GM12878 (cell line): Measurements from ENCODE around the gene FOXR1. TPM values are rescaled to one million over a fixed set of nuclear protein-coding genes. Genes with fewer than 3 reads are reported as not detected.

Experiments
- ATAC-seq: fragments of 200-7000 bp; cut with Tn5 transposase; 3 replicates; pipeline ENCODE4 v1.9.1; 2020; ENCODE audit warnings: mild to moderate bottlenecking, moderate library complexity
- BruUV-seq: library from RNA; stranded (reverse); fragments of 400-500 nt; replicated peaks from 2 replicates; lab custom pipeline; 2021; lab: Mats Ljungman, UMichigan
- CTCF ChIA-PET: fragments of 300-600 bp; sonication (Branson Sonifier 250); formaldehyde crosslinking; extraction: SDS; loops from one replicate; lab custom pipeline; 2021; ENCODE audit warnings: inconsistent platforms; lab: Yijun Ruan, JAX
- POLR2A ChIA-PET: fragments of 350-600 bp; formaldehyde crosslinking; extraction: SDS; loops from one replicate; lab custom pipeline; 2021; ENCODE audit warnings: inconsistent platforms; lab: Charles Lee
- RAD21 ChIA-PET: fragments of 300-600 bp; sonication (Branson Sonifier 250); formaldehyde crosslinking; loops from one replicate; lab custom pipeline; 2023; ENCODE audit warnings: antibody characterized with exemption; ENCODE audit not compliant: unreplicated experiment; lab: Charles Lee
- SMC1A ChIA-PET: fragments of 300-600 bp; sonication (Branson Sonifier 250); formaldehyde crosslinking; loops from one replicate; lab custom pipeline; 2023; ENCODE audit not compliant: unreplicated experiment, uncharacterized antibody; lab: Charles Lee
- DNase-seq: peaks from one replicate; pipeline ENCODE4 v3.0.0-alpha.2; 2011; ENCODE audit warnings: low read depth, low spot score
- FAIRE-seq: peaks from 3 replicates; lab custom pipeline; 2011; peaks lifted over from hg19 to GRCh38; lab: Jason Lieb, UNC
- H2AFZ ChIP-seq: 2 replicates; pipeline ENCODE4 v1.6.0; 2011; ENCODE audit warnings: low read depth, low read length, control low read depth; ENCODE audit not compliant: control insufficient read depth
- H3K27ac ChIP-seq: 2 replicates; pipeline ENCODE4 v1.5.1; 2011; ENCODE audit warnings: control low read depth; ENCODE audit not compliant: control insufficient read depth, insufficient read depth
- H3K27me3 ChIP-seq, 2 experiments: replicated peaks in 1 of 2; 2 replicates each; pipeline versions ENCODE4 v1.6.0 to v1.6.1; 2011; ENCODE audit warnings: low read length in 1 of 2; ENCODE audit not compliant: control insufficient read depth in 2 of 2, insufficient read depth in 2 of 2
- H3K36me3 ChIP-seq, 2 experiments: 2 replicates each; pipeline ENCODE4 v1.5.1; 2011; ENCODE audit warnings: low read length in 1 of 2; ENCODE audit not compliant: control insufficient read depth in 2 of 2, insufficient read depth in 2 of 2
- H3K4me1 ChIP-seq: 2 replicates; pipeline ENCODE4 v1.6.1; 2011; ENCODE audit warnings: mild to moderate bottlenecking, low read length, moderate library complexity, mixed read lengths; ENCODE audit not compliant: control insufficient read depth, insufficient read depth
- H3K4me2 ChIP-seq: 2 replicates; pipeline ENCODE4 v1.6.0; 2011; ENCODE audit warnings: control low read depth; ENCODE audit not compliant: control insufficient read depth, insufficient read depth
- H3K4me3 ChIP-seq: fragments of 200-600 bp; sonication (generic); 2 replicates; pipeline ENCODE4 v1.5.1; 2016
- H3K79me2 ChIP-seq: 2 replicates; pipeline ENCODE4 v1.6.0; 2011; ENCODE audit warnings: low read length; ENCODE audit not compliant: control insufficient read depth, insufficient read depth
- H3K9ac ChIP-seq: 2 replicates; pipeline ENCODE4 v1.8.0; 2011; ENCODE audit warnings: low read length, control low read depth, mixed read lengths; ENCODE audit not compliant: control insufficient read depth, insufficient read depth
- H3K9me3 ChIP-seq: replicated peaks from 3 replicates; pipeline ENCODE4 v1.5.1; 2011; ENCODE audit warnings: mild to moderate bottlenecking, low read length; ENCODE audit not compliant: control insufficient read depth, insufficient read depth
- H4K20me1 ChIP-seq: 2 replicates; pipeline ENCODE4 v1.6.0; 2011; ENCODE audit not compliant: control insufficient read depth, insufficient read depth
- BACH1 ChIP-seq: fragments of 450-650 bp; IDR thresholded peaks from 2 replicates; pipeline ENCODE4 v1.6.1; 2017; ENCODE audit warnings: mild to moderate bottlenecking, borderline replicate concordance
- BMI1 ChIP-seq: fragments of 450-650 bp; IDR thresholded peaks from 2 replicates; pipeline ENCODE4 v1.6.1; 2016; ENCODE audit warnings: mild to moderate bottlenecking, moderate library complexity, borderline replicate concordance
- EED ChIP-seq: sonication (generic); IDR thresholded peaks from 2 replicates; pipeline ENCODE4 v1.6.1; 2016; ENCODE audit warnings: antibody characterized with exemption, low read depth
- ETV6 ChIP-seq, 2 experiments: fragments of 450-650 bp in 1 of 2; IDR thresholded peaks in 1 of 2; conservative IDR thresholded peaks in 1 of 2; 2 replicates each; pipeline ENCODE4 v1.6.1; 2014; ENCODE audit warnings: antibody characterized with exemption in 1 of 2, borderline replicate concordance in 1 of 2, low read depth in 1 of 2, mild to moderate bottlenecking in 1 of 2, moderate library complexity in 1 of 2
- HDAC6 ChIP-seq: fragments of 200-600 bp; sonication (generic); IDR thresholded peaks from one replicate; pipeline ENCODE4 v1.8.0; 2017; ENCODE audit warnings: antibody characterized with exemption; ENCODE audit not compliant: unreplicated experiment
- IKZF2 ChIP-seq, 2 experiments: fragments of 450-650 bp; IDR thresholded peaks; 2 replicates each; pipeline ENCODE4 v1.6.1; 2017; ENCODE audit warnings: mild to moderate bottlenecking in 2 of 2, moderate library complexity in 2 of 2
- JUNB ChIP-seq: IDR thresholded peaks from 2 replicates; pipeline ENCODE4 v1.6.1; 2016; ENCODE audit warnings: antibody characterized with exemption, mild to moderate bottlenecking
- MXI1 ChIP-seq: fragments of 150-350 bp; IDR thresholded peaks from 2 replicates; pipeline ENCODE4 v1.6.1; 2011; ENCODE audit warnings: low read depth, mild to moderate bottlenecking, inconsistent platforms, low read length, improper control_type of control experiment
- NR2C2 ChIP-seq: IDR thresholded peaks from 2 replicates; pipeline ENCODE4 v1.6.1; 2011; ENCODE audit warnings: borderline replicate concordance, low read depth; ENCODE audit not compliant: control insufficient read depth, insufficient read length
- POLR2AphosphoS2 ChIP-seq: IDR thresholded peaks from 2 replicates; pipeline ENCODE4 v1.6.1; 2011; ENCODE audit warnings: low read depth, mild to moderate bottlenecking, low read length, improper control_type of control experiment, moderate library complexity
- SREBF1 ChIP-seq: IDR thresholded peaks from 2 replicates; pipeline ENCODE4 v1.6.1; 2012; ENCODE audit warnings: mild to moderate bottlenecking, low read length
- TARDBP ChIP-seq: IDR thresholded peaks from 2 replicates; pipeline ENCODE4 v1.6.1; 2016; ENCODE audit warnings: borderline replicate concordance
- ZBTB33 ChIP-seq: fragments of 450-650 bp; IDR thresholded peaks from 2 replicates; pipeline ENCODE4 v1.6.1; 2017; ENCODE audit warnings: mild to moderate bottlenecking
- WGBS: methylation state at CpG from one replicate; pipeline ENCODE4 v1.1.6; 2016; ENCODE audit warnings: low lambda C conversion rate; ENCODE audit not compliant: insufficient replicate concordance, insufficient coverage; ENCODE audit errors: missing lambda C conversion rate; 5-methylcytosine and 5-hydroxymethylcytosine counted together
- in situ Hi-C: fragments of 300-500 bp; cut with MboI; formaldehyde crosslinking; loops from 9 replicates; pipeline ENCODE4 v1.14.3; 2018; ENCODE audit warnings: mixed read lengths
- intact Hi-C: fragments of 100-400 bp; cut with micrococcal nuclease; formaldehyde crosslinking; loops from one replicate; pipeline ENCODE4 v1.14.2; 2022; ENCODE audit not compliant: unreplicated experiment
- polyA plus RNA-seq, 11 experiments: library from polyadenylated mRNA; depleted of rRNA in 4 of 11; unstranded in 6 of 11; stranded (reverse) in 5 of 11; fragments of >200 nt; fragmentation: Nextera tagmentation in 4 of 11; fragmentation: Illumina TruSeq in 1 of 11; extraction: Ambion mirVana in 4 of 11; extraction: Trizol in 1 of 11; gene quantifications; 1 replicate in 1 of 11; 2 replicates in 10 of 11; pipeline versions ENCODE4 v1.2.1 to v1.2.3, GENCODE V29; 2011 to 2016; ENCODE audit warnings: inconsistent platforms in 2 of 11, missing spikeins in 2 of 11, low read depth in 1 of 11
- total RNA-seq, 4 experiments: library from RNA; depleted of rRNA in 3 of 4; stranded (reverse); fragments of >200 nt in 3 of 4; fragmentation: Illumina TruSeq in 1 of 4; extraction: Trizol in 1 of 4; gene quantifications; 2 replicates each; pipeline versions ENCODE4 v1.2.1 to v1.2.3, GENCODE V29; 2013 to 2021
- TF ChIP-seq, protein P1 (sequence below): IDR thresholded peaks from 2 replicates; pipeline ENCODE4 v1.6.1; 2011; ENCODE audit warnings: low read depth, mild to moderate bottlenecking, low read length, moderate library complexity, borderline replicate concordance; ENCODE audit errors: extremely low read depth
- TF ChIP-seq, protein P2 (sequence below): IDR thresholded peaks from 2 replicates; pipeline ENCODE4 v1.6.1; 2011; ENCODE audit warnings: low read depth, low read length, improper control_type of control experiment, borderline replicate concordance
- TF ChIP-seq, protein P3 (sequence below): IDR thresholded peaks from 2 replicates; pipeline ENCODE4 v1.6.1; 2011; ENCODE audit warnings: mild to moderate bottlenecking, low read depth, low read length, moderate library complexity; ENCODE audit not compliant: insufficient replicate concordance
- TF ChIP-seq, protein P4 (sequence below): fragments of 150-350 bp; IDR thresholded peaks from 2 replicates; pipeline ENCODE4 v1.6.1; 2014; ENCODE audit warnings: mild to moderate bottlenecking, low read depth, low read length

The FOXR1 gene
- total and polyA plus RNA-seq, 10 of the 15 experiments (the other 5 are each of a cell fraction or from before 2014, with no cell fraction given), result not detected

DNA sequence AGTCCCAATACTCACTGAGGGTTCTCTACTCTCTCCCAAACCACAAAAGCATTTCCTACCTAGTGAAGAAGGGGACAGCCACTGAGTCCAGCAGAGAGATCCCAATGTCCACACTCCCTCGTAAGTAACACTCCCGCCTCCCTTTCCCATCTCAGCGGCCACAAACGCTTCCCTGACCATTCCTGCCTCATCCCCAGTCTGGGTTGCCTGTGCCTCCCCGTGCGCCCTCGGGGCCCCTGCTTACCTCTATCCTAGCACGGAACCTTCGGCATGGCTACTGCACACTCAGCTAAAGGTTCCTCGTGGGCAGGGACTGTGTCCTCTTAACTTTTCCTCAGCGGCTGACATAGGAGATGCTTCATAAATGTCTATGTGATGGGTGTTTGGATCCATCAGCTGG lies 14.0 kb upstream of the FOXR1 start (continued):
- TF ChIP-seq, protein P1, sequence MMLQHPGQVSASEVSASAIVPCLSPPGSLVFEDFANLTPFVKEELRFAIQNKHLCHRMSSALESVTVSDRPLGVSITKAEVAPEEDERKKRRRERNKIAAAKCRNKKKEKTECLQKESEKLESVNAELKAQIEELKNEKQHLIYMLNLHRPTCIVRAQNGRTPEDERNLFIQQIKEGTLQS, result no peak
- TF ChIP-seq SREBF1 (no peak), ETV6 (conservative IDR thresholded peaks at IDR 0.05 in 1 of 2, IDR thresholded peaks at IDR 0.05 in 1 of 2; ENCODE audit: borderline replicate concordance in 1 of 2, low read depth in 1 of 2) (no peak), ZBTB33 (no peak), EED (no peak)
- TF ChIP-seq, protein P2, sequence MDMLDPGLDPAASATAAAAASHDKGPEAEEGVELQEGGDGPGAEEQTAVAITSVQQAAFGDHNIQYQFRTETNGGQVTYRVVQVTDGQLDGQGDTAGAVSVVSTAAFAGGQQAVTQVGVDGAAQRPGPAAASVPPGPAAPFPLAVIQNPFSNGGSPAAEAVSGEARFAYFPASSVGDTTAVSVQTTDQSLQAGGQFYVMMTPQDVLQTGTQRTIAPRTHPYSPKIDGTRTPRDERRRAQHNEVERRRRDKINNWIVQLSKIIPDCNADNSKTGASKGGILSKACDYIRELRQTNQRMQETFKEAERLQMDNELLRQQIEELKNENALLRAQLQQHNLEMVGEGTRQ, result no peak
- TF ChIP-seq, all 136 proteins: peak for 0

GRCh38 chr11:118957968-118958367 lies 13.6 kb upstream of the FOXR1 start:
- H3K4me2 ChIP-seq, result no peak overlapping the region
- peaks cover 0 to 6% of the 10 kb centered on the region in 2 experiments; a peak in 1 of 4 replicates for H3K27me3 ChIP-seq
- no peaks in the 10 kb centered on the region for H4K20me1 ChIP-seq
- H3K9me3 ChIP-seq, result no peaks in the 10 kb centered on the region
- in situ Hi-C loops, result loop anchor here (5.0 kb wide), 1 partner anchor 51 kb away; no protein-coding TSS in a partner anchor
- ChIA-PET RAD21 (interaction anchor here (1.7 to 2.1 kb wide), 2 partner anchors 21 to 25 kb away, joined by 4 to 5 read pairs; no protein-coding TSS in a partner anchor), CTCF (interaction anchor here (0.7 to 3.5 kb wide), 8 partner anchors 26 to 268 kb away, joined by 3 to 18 read pairs (median 6); no protein-coding TSS in a partner anchor), POLR2A (interaction anchor here (0.6 kb wide), 1 partner anchor 613 kb away, joined by 3 read pairs; no protein-coding TSS in a partner anchor), SMC1A (interaction anchor here (1.2 to 1.4 kb wide), 2 partner anchors 13 to 264 kb away, joined by 3 to 4 read pairs; no protein-coding TSS in a partner anchor)
- H3K9ac ChIP-seq, result no peak overlapping the region
- 55% methylated on average over 8 of the region's 8 CpGs for WGBS
- no peak overlapping the region for H2AFZ ChIP-seq
- no peak overlapping the region for H3K4me3 ChIP-seq
- BruUV-seq, result no TSS peak
- no peak for FAIRE-seq
- no peaks in the 10 kb centered on the region for H3K4me1 ChIP-seq
- no peak overlapping the region for H3K27ac ChIP-seq
- ATAC-seq, result no peak
- H3K36me3 ChIP-seq, result no peaks in the 10 kb centered on the region
- DNase-seq, result no peak
- H3K79me2 ChIP-seq, result no peaks in the 10 kb centered on the region
- intact Hi-C loops, result loop anchor here (2.0 kb wide), 2 partner anchors 27 to 267 kb away; no protein-coding TSS in a partner anchor
- TF ChIP-seq HDAC6, result no peak
- no peak for TF ChIP-seq BMI1
- TF ChIP-seq MXI1, result no peak
- TF ChIP-seq, protein P3, sequence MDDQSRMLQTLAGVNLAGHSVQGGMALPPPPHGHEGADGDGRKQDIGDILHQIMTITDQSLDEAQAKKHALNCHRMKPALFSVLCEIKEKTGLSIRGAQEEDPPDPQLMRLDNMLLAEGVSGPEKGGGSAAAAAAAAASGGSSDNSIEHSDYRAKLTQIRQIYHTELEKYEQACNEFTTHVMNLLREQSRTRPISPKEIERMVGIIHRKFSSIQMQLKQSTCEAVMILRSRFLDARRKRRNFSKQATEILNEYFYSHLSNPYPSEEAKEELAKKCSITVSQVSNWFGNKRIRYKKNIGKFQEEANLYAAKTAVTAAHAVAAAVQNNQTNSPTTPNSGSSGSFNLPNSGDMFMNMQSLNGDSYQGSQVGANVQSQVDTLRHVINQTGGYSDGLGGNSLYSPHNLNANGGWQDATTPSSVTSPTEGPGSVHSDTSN, result no peak
- TF ChIP-seq, protein P4, sequence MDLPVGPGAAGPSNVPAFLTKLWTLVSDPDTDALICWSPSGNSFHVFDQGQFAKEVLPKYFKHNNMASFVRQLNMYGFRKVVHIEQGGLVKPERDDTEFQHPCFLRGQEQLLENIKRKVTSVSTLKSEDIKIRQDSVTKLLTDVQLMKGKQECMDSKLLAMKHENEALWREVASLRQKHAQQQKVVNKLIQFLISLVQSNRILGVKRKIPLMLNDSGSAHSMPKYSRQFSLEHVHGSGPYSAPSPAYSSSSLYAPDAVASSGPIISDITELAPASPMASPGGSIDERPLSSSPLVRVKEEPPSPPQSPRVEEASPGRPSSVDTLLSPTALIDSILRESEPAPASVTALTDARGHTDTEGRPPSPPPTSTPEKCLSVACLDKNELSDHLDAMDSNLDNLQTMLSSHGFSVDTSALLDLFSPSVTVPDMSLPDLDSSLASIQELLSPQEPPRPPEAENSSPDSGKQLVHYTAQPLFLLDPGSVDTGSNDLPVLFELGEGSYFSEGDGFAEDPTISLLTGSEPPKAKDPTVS, result no peak
- TF ChIP-seq IKZF2 (IDR thresholded peaks at IDR 0.05), result no peak
- TF ChIP-seq TARDBP, result no peak
- no peak for TF ChIP-seq NR2C2
- TF ChIP-seq BACH1, result no peak
- no peak for TF ChIP-seq JUNB
- TF ChIP-seq POLR2AphosphoS2, result no peak
